A673 (cell line): ENCODE results near the gene TOMM70. TPM values are rescaled to one million over a fixed set of nuclear protein-coding genes. Genes with fewer than 3 reads are reported as not detected.
A peak's percentile ranks its signal among the peaks of the same experiment; 100 is the strongest.

Source experiments
- BruUV-seq: library from RNA; stranded (reverse); fragments of 400-500 nt; replicated peaks from 2 replicates; lab custom pipeline; 2021; lab: Mats Ljungman, UMichigan
- CTCF ChIA-PET: fragments of 300-600 bp; sonication (Branson Sonifier 250); formaldehyde crosslinking; loops from one replicate; lab custom pipeline; 2022; ENCODE audit warnings: antibody characterized with exemption; lab: Charles Lee
- POLR2A ChIA-PET: fragments of 300-600 bp; sonication (Branson Sonifier 250); formaldehyde crosslinking; loops from one replicate; lab custom pipeline; 2022; ENCODE audit warnings: antibody characterized with exemption; ENCODE audit not compliant: low non-redundant PET; lab: Charles Lee
- DNase-seq: peaks from one replicate; pipeline ENCODE4 v3.0.0-alpha.2; 2015; ENCODE audit warnings: low spot score
- H3K27ac ChIP-seq: fragments of 200-600 bp; sonication (generic); 2 replicates; pipeline ENCODE4 v1.5.1; 2016; ENCODE audit warnings: mixed run types, low read depth, mild to moderate bottlenecking, mixed read lengths, antibody characterized with exemption, low read length; ENCODE audit not compliant: poor library complexity, severe bottlenecking
- H3K27me3 ChIP-seq: fragments of 200-600 bp; sonication (generic); replicated peaks from 2 replicates; pipeline ENCODE4 v1.6.1; 2017; ENCODE audit warnings: mixed run types, low read depth, mild to moderate bottlenecking, mixed read lengths, antibody characterized with exemption, low read length; ENCODE audit not compliant: insufficient read depth, poor library complexity
- H3K36me3 ChIP-seq: fragments of 200-600 bp; sonication (generic); 2 replicates; pipeline ENCODE4 v1.6.1; 2016; ENCODE audit warnings: mixed run types, mild to moderate bottlenecking, mixed read lengths, antibody characterized with exemption, low read length; ENCODE audit not compliant: insufficient read depth, poor library complexity, severe bottlenecking
- H3K4me1 ChIP-seq: fragments of 200-600 bp; sonication (generic); 2 replicates; pipeline ENCODE4 v1.6.1; 2017; ENCODE audit warnings: mixed run types, mild to moderate bottlenecking, mixed read lengths, antibody characterized with exemption, low read length; ENCODE audit not compliant: insufficient read depth, poor library complexity, severe bottlenecking
- H3K4me3 ChIP-seq: fragments of 200-600 bp; sonication (generic); 2 replicates; pipeline ENCODE4 v1.5.1; 2016; ENCODE audit warnings: low read depth, mixed run types, mild to moderate bottlenecking, mixed read lengths, low read length; ENCODE audit not compliant: poor library complexity, severe bottlenecking
- H3K9me3 ChIP-seq: fragments of 200-600 bp; sonication (generic); 2 replicates; pipeline ENCODE4 v1.6.1; 2016; ENCODE audit warnings: mixed run types, low read depth, mild to moderate bottlenecking, mixed read lengths, antibody characterized with exemption, low read length; ENCODE audit not compliant: poor library complexity, severe bottlenecking
- EZH2 ChIP-seq: fragments of 200-600 bp; sonication (generic); IDR thresholded peaks from 2 replicates; pipeline ENCODE4 v1.6.1; 2017; ENCODE audit warnings: borderline replicate concordance, low read depth, mild to moderate bottlenecking, mixed read lengths, antibody characterized with exemption, low read length; ENCODE audit not compliant: poor library complexity, severe bottlenecking
- intact Hi-C: fragments of 100-400 bp; cut with micrococcal nuclease; formaldehyde crosslinking; loops from one replicate; pipeline ENCODE4 v1.10.0; 2022; ENCODE audit not compliant: unreplicated experiment
- total RNA-seq: library from RNA; stranded (reverse); gene quantifications from 2 replicates; pipeline ENCODE4 v1.2.3, GENCODE V29; 2021
- TF ChIP-seq, protein P1 (sequence below): fragments of 300-800, 200-600 bp; sonication (generic); conservative IDR thresholded peaks from 2 replicates; pipeline ENCODE4 v1.5.1; 2017; ENCODE audit warnings: low read depth, mild to moderate bottlenecking, antibody characterized with exemption, low read length, moderate library complexity, mixed read lengths

The TOMM70 gene
- total RNA-seq, 1 experiment from 2014 or later: 54.4 TPM

DNA sequence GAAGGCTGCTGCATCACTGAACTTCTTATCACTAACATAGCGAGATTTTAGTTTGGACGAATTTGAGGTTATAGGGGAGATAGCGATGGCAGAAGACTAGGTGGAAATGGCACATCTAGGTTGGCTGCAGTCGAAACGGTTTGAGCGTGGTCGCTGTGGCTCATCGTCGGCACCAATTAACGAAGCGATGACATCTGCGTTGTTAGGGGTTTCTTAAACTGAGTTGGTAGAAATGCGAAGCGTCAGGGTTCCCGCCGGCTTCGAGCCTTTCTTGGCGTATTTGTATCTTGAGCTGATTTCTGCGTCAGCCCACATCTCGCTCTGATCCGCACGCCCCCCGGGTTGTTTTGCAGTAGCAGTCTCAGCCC lies 769 bp upstream of the TOMM70 start:
- peak; percentile 71 for DNase-seq
- peak overlapping the region; percentile 88 for H3K4me3 ChIP-seq
- peaks cover 17% of the 10 kb centered on the region for H3K4me1 ChIP-seq
- H3K27ac ChIP-seq: peak overlapping the region; percentile 92
- TF ChIP-seq EZH2: no peak
- TF ChIP-seq, protein P1, sequence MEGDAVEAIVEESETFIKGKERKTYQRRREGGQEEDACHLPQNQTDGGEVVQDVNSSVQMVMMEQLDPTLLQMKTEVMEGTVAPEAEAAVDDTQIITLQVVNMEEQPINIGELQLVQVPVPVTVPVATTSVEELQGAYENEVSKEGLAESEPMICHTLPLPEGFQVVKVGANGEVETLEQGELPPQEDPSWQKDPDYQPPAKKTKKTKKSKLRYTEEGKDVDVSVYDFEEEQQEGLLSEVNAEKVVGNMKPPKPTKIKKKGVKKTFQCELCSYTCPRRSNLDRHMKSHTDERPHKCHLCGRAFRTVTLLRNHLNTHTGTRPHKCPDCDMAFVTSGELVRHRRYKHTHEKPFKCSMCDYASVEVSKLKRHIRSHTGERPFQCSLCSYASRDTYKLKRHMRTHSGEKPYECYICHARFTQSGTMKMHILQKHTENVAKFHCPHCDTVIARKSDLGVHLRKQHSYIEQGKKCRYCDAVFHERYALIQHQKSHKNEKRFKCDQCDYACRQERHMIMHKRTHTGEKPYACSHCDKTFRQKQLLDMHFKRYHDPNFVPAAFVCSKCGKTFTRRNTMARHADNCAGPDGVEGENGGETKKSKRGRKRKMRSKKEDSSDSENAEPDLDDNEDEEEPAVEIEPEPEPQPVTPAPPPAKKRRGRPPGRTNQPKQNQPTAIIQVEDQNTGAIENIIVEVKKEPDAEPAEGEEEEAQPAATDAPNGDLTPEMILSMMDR: no peak
- H3K9me3 ChIP-seq: no peaks in the 10 kb centered on the region
- intact Hi-C loops: no loop called here
- BruUV-seq: TSS peak; percentile 76
- CTCF ChIA-PET: interaction anchor here (0.5 to 1.0 kb wide), 2 partner anchors 61 to 570 kb away, joined by 5 read pairs; no protein-coding TSS in a partner anchor
- H3K36me3 ChIP-seq: no peaks in the 10 kb centered on the region
- POLR2A ChIA-PET: interaction anchor here (0.5 kb wide), 1 partner anchor 61 kb away, joined by 3 read pairs; no protein-coding TSS in a partner anchor
- no peaks in the 10 kb centered on the region for H3K27me3 ChIP-seq

DNA sequence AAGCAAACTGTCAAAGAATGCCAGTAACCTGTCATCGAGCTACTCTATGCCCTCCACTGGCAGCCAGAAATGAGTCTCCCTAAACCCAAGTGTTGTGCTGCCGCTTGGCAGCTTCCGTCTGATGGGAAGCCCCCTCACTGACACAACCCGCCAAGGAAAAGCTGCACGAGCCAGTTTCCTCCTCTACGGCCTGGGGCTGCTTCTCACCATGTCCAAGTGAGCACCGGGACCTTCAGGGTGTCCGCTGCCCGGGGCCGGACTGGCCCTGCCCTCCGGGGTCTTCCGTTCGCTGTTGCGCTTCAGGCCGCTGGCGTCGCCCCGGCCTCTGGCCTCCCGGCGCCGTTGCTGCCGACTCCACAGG lies 490 bp downstream of the TOMM70 start:
- H3K27me3 ChIP-seq: no peaks in the 10 kb centered on the region
- CTCF ChIA-PET: no interaction called here
- no peaks in the 10 kb centered on the region for H3K9me3 ChIP-seq
- peak overlapping the region; percentile 92 for H3K27ac ChIP-seq
- POLR2A ChIA-PET: no interaction called here
- H3K36me3 ChIP-seq: no peaks in the 10 kb centered on the region
- intact Hi-C loops: no loop called here
- peaks cover 17% of the 10 kb centered on the region for H3K4me1 ChIP-seq
- peak; percentile 43 for DNase-seq
- H3K4me3 ChIP-seq: peak overlapping the region; percentile 88
- no TSS peak for BruUV-seq
- TF ChIP-seq, protein P1: no peak
- no peak for TF ChIP-seq EZH2

DNA sequence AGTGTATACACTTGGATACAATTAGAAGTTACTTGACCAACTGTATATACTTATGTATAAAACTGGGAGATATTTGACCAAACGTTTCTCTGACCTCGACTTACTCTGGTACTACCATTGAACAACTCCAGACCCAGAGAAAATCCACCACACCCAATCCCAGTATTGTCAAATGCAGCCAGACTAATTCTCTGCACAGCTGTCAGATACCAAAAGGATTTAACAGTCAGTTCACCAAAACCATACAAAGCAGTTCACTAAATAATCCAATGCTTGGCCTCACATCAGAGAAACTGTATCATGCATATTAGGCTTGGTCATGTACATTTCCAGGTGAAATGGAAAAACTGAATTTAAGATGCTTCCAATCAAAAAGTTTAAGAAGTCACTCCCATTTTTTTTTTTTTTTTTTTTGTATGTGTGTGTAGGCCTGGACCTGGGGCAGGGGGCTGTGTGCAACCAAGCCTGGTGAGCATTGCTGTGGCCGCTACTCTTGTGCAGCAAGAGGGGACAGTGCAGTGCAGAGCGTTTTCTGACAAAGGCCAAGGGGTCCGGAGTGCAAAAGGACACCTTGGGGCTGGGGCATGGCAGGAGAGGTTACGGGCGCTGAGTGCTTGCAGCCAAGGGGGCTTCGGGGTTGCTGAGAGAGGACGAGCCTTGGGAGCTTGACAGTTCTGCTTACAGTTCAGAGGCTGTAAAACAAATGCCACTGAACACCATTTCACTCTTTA lies 1.4 kb downstream of the TOMM70 start:
- Histone ChIP-seq H3K4me3 (peak overlapping the region; percentile 88), H3K36me3 (no peaks in the 10 kb centered on the region), H3K4me1 (peaks cover 17% of the 10 kb centered on the region), H3K27me3 (no peaks in the 10 kb centered on the region), H3K27ac (peak overlapping the region; percentile 92), H3K9me3 (no peaks in the 10 kb centered on the region)
- ChIA-PET CTCF (no interaction called here), POLR2A (no interaction called here)
- TF ChIP-seq EZH2: no peak
- TF ChIP-seq, protein P1: no peak
- no peak for DNase-seq
- no TSS peak for BruUV-seq
- intact Hi-C loops: no loop called here
